AG10803 (cell line): ENCODE data around the gene NUDT21.
A peak's percentile ranks its signal among the peaks of the same experiment; 100 is the strongest.
"Not testable (repeated sequence)": the region's sequence is repeated elsewhere in the genome, so short reads cannot be mapped to it uniquely, and the experiment has no call there.

Experiments used
- DNase-seq: peaks from one replicate; pipeline ENCODE4 v3.0.0; 2010; ENCODE audit warnings: low read depth
- H3K4me3 ChIP-seq: 2 replicates; pipeline ENCODE4 v1.5.1; 2011; ENCODE audit warnings: mild to moderate bottlenecking, low read length, control low read depth
- TF ChIP-seq, protein P1 (sequence below): conservative IDR thresholded peaks from 2 replicates; pipeline ENCODE4 v1.5.1; 2011; ENCODE audit warnings: mild to moderate bottlenecking, low read length, control low read depth, inconsistent platforms

Gene NUDT21

DNA sequence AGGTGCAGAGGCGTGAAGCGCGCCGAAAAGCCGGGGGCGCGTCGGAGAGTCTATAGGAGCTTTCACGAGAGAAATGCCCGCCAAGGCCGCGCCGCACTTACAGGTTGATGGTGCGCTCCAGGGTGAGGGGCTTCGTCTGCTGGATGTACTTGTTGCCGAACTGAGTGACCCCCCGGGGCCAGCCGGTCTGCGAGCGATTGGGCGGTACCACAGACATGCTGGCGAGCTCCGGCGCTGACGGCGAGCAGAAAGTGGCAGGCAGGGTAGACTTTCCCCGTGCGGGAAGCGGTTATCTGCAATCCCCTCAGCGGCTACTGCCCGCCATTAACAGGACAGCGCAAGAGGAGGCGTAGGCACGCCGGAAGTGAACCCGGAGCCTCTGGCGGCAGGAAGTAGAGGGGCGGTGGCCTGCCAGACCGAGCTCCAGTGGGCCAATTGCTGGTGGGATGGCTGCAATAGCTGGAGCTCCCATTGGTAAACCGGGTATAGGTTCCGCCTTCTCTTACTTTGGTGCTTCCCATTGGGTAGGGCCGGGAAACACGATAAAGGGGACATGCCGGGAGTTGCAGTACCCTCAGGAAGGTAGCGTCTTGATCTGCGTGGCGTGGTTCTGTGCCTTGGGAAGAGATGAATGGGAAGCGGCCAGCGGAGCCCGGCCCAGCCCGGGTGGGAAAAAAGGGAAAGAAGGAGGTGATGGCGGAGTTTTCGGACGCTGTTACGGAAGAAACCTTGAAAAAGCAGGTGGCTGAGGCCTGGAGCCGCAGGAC lies at the start of gene NUDT21, which contains the start of gene OGFOD1:
TSS of gene NUDT21 (minus strand) at position 347 of the 767 bp plus-strand sequence. CDS start at position 217, 130 bp downstream.
TSS of gene OGFOD1 (plus strand) at position 569 of the 767 bp plus-strand sequence. CDS start at position 628, 59 bp downstream.
- DNase-seq: peak; percentile 98
- peak within 1 kb of the TSS; percentile 81 for H3K4me3 ChIP-seq
- TF ChIP-seq, protein P1, sequence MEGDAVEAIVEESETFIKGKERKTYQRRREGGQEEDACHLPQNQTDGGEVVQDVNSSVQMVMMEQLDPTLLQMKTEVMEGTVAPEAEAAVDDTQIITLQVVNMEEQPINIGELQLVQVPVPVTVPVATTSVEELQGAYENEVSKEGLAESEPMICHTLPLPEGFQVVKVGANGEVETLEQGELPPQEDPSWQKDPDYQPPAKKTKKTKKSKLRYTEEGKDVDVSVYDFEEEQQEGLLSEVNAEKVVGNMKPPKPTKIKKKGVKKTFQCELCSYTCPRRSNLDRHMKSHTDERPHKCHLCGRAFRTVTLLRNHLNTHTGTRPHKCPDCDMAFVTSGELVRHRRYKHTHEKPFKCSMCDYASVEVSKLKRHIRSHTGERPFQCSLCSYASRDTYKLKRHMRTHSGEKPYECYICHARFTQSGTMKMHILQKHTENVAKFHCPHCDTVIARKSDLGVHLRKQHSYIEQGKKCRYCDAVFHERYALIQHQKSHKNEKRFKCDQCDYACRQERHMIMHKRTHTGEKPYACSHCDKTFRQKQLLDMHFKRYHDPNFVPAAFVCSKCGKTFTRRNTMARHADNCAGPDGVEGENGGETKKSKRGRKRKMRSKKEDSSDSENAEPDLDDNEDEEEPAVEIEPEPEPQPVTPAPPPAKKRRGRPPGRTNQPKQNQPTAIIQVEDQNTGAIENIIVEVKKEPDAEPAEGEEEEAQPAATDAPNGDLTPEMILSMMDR: 0 out of 2 replicates have a peak, but pooled peaks have one; percentile 6

DNA sequence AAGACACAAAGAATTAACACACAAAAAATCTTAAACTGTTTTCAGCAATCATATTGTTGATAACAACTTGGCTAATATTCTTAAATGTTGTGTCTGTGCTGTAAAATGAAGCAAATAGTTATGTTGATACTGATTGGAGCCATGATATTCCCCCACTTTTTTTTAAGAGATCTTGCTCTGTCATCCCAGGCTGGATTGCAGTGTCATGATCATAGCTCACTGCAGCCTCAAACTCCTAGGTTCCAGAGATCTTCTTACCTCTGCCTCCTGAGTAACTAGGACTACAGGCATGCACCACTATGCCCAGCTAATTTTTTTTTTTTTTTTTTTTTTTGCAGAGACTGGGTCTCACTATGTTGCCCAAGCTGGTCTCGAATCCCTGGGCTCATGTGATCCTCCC lies 42.7 kb upstream of the NUDT21 start:
- DNase-seq: no peak
- no peak overlapping the region for H3K4me3 ChIP-seq
- TF ChIP-seq, protein P1: no peak

DNA sequence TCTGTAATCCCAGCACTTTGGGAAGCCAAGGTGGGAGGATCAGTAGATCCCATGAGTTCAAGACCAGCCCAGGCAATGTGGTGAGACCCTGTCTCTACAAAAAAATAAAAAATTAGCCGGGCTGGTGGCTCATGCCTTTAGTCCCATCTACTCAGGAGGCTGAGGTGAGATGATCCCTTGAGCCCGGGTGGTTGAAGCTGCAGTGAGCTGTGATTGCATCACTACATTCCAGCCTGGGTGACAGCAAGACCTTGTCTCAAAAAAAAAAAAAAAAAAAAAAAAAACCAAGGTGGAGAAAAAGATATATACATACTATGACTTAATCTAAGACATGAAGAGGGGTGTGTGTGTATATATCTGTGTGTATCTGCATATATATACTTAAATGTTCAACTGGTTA lies 42.0 kb upstream of the NUDT21 start:
- TF ChIP-seq, protein P1: no peak
- H3K4me3 ChIP-seq: no peak overlapping the region
- DNase-seq: peak; percentile 17

DNA sequence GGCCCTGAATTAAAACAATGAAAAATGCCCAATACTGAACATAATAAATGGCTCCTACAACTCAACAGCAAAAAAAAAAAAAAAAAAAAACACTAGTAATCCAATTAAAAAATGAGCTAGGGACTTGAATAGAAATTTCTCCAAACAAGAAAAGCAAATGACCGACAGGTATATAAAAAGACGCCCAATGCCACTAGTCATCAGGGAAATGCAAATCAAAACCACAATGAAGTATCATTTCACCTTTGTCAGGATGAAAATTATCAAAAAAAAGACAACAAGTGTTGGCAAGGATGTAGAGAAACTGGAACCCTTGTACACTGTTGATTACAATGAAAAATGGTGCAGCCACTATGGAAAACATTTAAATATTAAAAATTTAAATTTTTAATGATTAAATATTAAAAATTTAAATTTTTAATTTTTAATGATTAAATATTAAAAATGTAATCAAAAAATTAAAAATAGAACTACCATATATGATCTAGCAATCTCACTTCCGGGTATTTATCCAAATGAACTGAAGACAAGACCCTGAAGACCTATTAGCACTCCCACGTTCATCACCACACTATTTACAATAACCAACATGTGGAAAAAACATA lies 40.6 kb upstream of the NUDT21 start:
- DNase-seq: no peak
- no peak overlapping the region for H3K4me3 ChIP-seq
- TF ChIP-seq, protein P1: no peak

DNA sequence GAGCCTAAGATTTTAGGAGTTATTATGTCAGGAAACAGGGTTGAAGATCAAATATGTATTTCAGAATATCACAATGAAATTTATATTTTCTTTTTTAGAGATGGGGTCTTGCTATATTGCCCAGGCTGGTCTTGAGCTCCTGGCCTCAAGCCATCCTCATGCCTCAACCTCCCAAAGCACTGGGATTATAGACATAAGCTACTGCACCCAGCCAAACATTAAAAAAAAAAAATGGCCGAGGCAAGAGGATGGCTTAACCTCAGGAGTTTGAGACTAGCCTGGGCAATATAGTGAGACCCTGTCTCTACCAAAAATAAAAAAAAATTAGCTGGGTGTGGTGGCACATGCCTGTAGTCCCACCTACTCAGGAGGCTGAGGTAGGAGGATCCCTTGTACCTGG lies 37.7 kb upstream of the NUDT21 start:
- H3K4me3 ChIP-seq, DNase-seq: not testable (repeated sequence)

DNA sequence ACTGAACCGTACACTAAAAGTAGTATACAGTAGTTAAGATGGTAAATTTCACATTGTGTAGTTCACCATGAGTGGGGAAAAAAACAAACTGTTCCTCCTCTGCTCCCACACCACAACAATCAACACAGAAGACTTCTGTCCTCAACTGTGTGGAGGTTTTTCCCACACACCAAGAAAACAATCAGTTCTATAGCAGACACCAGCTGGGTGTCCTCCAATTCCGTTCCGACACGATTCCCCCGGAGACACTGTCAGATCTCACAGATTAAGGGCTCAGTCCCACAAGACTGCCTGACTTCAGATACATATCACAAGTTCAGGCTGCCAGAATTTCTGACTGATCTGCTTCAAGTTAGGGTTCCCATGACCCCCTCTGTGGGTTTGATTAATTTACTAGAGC lies 36.9 kb upstream of the NUDT21 start:
- TF ChIP-seq, protein P1: no peak
- DNase-seq: no peak
- no peak overlapping the region for H3K4me3 ChIP-seq

DNA sequence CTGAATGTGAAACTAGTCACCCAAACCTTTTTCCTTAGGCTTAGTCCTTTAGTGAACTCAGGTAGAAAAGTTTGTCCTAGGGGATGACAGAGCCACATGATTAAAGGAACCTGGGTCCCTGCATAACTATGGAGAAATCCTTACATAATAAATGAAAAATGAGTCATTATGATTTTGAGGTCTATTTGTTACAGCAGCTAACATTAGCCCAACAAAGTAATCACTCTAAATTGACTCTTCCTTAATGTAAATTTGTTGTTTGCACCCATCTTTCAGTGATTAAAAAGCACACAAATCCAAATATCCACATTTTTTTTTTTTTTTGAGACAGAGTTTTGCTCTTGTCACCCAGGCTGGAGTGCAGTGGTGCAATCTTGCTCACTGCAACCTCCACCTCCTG lies 32.3 kb upstream of the NUDT21 start:
- no peak overlapping the region for H3K4me3 ChIP-seq
- DNase-seq: no peak
- TF ChIP-seq, protein P1: no peak
